ACC112 (cell line): ENCODE data around the gene SLC25A21.
A peak's percentile ranks its signal among the peaks of the same experiment; 100 is the strongest.

Experiments used
- H2AFZ ChIP-seq: fragments of 200-600 bp; sonication (generic); one replicate; pipeline ENCODE4 v1.6.0; 2017; ENCODE audit warnings: antibody characterized with exemption, low read length; ENCODE audit not compliant: unreplicated experiment
- H3K27ac ChIP-seq: fragments of 200-600 bp; sonication (generic); 2 replicates; pipeline ENCODE4 v1.5.1; 2014; ENCODE audit warnings: low read depth, mild to moderate bottlenecking, antibody characterized with exemption, low read length, moderate library complexity
- H3K27me3 ChIP-seq: fragments of 200-600 bp; sonication (generic); 2 replicates; pipeline ENCODE4 v1.6.1; 2014; ENCODE audit warnings: mild to moderate bottlenecking, antibody characterized with exemption, low read length, moderate library complexity, mixed read lengths; ENCODE audit not compliant: insufficient read depth
- H3K36me3 ChIP-seq: fragments of 200-600 bp; sonication (generic); 2 replicates; pipeline ENCODE4 v1.6.1; 2016; ENCODE audit warnings: mild to moderate bottlenecking, antibody characterized with exemption, low read length, moderate library complexity, mixed read lengths; ENCODE audit not compliant: insufficient read depth
- H3K4me1 ChIP-seq: fragments of 200-600 bp; sonication (generic); one replicate; pipeline ENCODE4 v1.6.1; 2016; ENCODE audit warnings: low read length, mixed read lengths; ENCODE audit not compliant: insufficient read depth, unreplicated experiment, control insufficient read depth
- H3K4me3 ChIP-seq: fragments of 200-600 bp; sonication (generic); 2 replicates; pipeline ENCODE4 v1.5.1; 2014; ENCODE audit warnings: mild to moderate bottlenecking, low read depth, low read length
- H3K79me2 ChIP-seq: fragments of 200-600 bp; sonication (generic); one replicate; pipeline ENCODE4 v1.6.0; 2016; ENCODE audit warnings: low read length; ENCODE audit not compliant: control insufficient read depth, unreplicated experiment, insufficient read depth

The SLC25A21 gene

GRCh38 chr14:36659822-36660735 is 512.3 kb downstream of the SLC25A21 start:
- no peak overlapping the region for H3K27ac ChIP-seq

DNA sequence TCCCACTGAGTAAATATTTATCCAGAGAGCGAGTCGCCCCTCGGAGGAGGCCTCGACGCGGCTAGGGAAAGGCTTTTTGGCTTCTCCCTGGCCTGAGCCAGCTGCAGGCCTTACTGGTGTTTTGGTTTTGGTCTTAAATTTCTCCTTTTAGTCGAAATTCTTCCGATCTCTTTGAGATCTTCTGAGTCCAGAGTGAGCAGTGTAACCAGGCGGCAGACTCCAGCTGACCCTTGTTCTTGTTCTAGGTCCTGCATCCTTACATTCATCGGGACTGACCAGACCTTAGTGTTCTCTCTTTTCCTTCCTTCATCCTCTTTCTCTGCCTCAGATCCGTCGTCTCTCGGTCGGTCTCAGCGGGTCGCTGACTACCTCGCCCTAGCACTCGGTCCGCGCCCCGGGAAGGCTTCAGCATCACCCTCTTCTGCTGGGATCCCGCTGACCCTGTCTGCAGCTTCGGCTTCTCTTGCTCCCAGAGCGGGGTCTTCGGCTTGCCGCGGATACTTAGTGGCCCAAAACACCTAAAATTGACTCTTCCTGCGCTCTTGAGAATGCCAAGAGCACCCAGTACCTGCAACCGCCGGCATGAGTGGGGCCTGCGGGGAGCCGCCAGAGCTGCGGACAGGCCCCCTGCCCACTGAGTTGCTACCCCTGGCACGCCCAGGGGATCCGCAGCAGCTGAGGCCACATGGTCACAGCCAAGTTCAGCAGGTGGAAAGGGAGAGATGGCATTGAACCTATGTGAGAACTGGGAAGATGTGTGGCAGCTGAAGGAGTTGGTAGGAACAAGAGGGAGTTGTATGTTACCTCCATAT is 513.2 kb downstream of the SLC25A21 start:
- Histone ChIP-seq H3K27me3 (peaks cover 98% of the 10 kb centered on the region), H3K36me3 (no peaks in the 10 kb centered on the region), H3K79me2 (no peaks in the 10 kb centered on the region), H3K4me3 (no peak overlapping the region), H2AFZ (no peak overlapping the region), H3K4me1 (no peaks in the 10 kb centered on the region), H3K27ac (no peak overlapping the region)

More at GRCh38 chr14:36659822-36660735, 512.3 kb downstream of the SLC25A21 start:
- H3K4me3 ChIP-seq = no peak overlapping the region
- no peaks in the 10 kb centered on the region for H3K4me1 ChIP-seq
- no peak overlapping the region for H2AFZ ChIP-seq
- peaks cover 98% of the 10 kb centered on the region for H3K27me3 ChIP-seq
- no peaks in the 10 kb centered on the region for H3K79me2 ChIP-seq
- no peaks in the 10 kb centered on the region for H3K36me3 ChIP-seq

DNA sequence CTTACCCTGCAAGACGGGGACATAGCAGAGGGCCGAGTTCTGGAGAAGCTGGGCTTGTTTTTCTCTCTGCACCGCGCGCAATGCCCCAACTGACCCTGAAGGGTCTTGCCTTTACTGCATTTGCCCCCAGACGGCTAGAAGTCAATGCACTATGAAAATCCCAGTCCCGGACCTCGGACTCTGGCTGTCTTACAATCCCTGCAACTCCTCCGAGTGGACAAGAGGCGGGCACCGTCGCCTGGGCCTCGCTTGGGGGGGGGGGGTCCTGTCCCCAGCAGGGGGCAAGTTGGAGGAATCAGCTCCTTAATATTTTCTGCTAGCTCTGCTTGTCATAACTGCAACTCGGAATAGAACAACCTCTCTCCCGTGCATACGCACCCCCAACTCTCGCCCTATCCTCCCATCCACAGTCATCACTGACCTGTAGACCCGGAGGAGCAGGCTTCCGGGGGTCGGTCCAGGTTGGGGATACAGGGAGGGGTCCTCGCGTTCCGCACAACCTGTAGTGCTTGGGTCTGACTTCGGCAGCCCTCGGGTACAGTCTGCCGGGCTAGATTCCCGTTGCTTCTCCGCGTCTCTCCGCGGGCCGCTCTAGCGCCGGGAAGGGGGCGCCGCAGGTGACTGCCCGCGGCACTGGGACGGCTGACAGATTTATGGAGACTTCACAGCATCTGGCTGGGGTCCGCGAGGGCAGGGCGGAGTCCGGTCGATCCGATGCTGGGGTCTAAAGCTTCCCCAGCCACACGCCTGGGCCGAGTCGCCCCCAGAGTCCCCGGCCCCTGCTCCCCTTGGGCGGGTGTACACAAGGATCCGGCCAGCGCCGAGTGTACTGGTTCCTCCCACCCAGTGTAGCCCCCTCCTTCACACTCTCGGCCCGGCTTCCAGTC is 514.0 kb downstream of the SLC25A21 start:
- peaks cover 99% of the 10 kb centered on the region for H3K27me3 ChIP-seq

GRCh38 chr14:36657399-36658122 is 514.8 kb downstream of the SLC25A21 start:
- Histone ChIP-seq H3K36me3 (no peaks in the 10 kb centered on the region), H3K27me3 (peaks cover 99% of the 10 kb centered on the region), H2AFZ (peak overlapping the region; percentile 33), H3K27ac (no peak overlapping the region), H3K4me3 (peak overlapping the region; percentile 63), H3K4me1 (no peaks in the 10 kb centered on the region), H3K79me2 (no peaks in the 10 kb centered on the region)

More for the DNA sequence above, 514.0 kb downstream of the SLC25A21 start:
- Histone ChIP-seq H3K4me1 (no peaks in the 10 kb centered on the region), H3K79me2 (no peaks in the 10 kb centered on the region), H2AFZ (peak overlapping the region; percentile 33), H3K27ac (no peak overlapping the region), H3K4me3 (peak overlapping the region; percentile 63), H3K36me3 (no peaks in the 10 kb centered on the region)

GRCh38 chr14:36656687-36657398 is 515.6 kb downstream of the SLC25A21 start:
- no peak overlapping the region for H2AFZ ChIP-seq
- peak overlapping the region; percentile 63 for H3K4me3 ChIP-seq
- H3K27ac ChIP-seq = no peak overlapping the region
- H3K4me1 ChIP-seq = no peaks in the 10 kb centered on the region
- peaks cover 100% of the 10 kb centered on the region for H3K27me3 ChIP-seq
- no peaks in the 10 kb centered on the region for H3K79me2 ChIP-seq
- no peaks in the 10 kb centered on the region for H3K36me3 ChIP-seq

DNA sequence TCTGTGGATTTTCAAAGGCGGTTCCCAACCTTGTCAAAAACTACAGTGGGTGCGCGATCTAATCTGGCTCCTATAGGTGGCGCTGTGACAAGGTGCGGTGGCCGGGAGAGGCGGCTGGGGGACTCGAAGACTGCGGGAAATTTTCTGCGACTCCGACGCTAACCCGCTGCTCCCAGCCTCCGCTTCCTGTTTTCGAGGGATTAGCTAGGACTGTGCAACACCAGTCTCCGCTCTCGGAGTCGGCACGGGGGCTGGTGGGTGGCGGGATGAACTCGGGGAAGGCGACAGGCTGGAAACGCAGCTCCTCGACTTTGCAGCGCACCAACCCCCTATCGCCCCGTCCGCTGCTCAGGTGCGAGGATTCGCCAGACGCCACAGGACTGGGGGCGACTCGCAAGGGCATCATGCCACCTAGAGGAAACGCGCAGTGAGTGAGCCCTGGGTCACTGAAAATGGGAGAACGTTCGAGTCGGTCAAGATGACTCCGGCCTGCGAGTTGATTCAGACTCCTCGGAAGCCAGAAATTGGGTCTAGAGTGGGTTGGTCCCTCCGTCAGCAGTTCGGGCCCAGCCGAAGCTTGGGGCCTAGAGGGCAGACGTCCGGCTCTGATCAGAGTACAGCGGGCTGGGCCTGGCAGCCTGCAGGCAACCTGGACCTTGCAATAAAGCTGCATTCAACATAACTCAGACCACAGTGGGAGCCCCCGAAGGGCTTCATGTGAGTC is 516.3 kb downstream of the SLC25A21 start:
- H2AFZ ChIP-seq = no peak overlapping the region
- no peak overlapping the region for H3K4me3 ChIP-seq
- no peaks in the 10 kb centered on the region for H3K4me1 ChIP-seq

DNA sequence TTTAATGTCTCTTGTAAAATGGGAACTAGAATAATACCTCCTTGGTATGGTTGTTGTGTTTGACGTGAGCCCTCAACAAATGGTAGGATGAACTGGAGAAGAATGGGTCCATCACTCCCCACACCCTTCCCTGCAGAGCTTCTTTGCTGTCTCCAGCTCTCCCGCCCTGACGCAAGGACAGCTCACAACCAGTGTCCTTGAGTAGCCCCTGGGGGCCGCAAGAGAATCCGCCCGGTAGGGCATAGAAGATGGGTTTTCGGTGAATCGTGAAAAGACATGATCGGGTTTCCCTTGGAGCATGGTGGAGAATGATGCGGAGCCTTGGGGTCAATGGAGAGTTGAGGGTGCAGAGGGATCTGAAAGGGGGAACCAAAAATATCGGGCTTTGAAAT is 516.8 kb downstream of the SLC25A21 start:
- no peaks in the 10 kb centered on the region for H3K79me2 ChIP-seq
- H3K4me3 ChIP-seq = no peak overlapping the region
- H3K36me3 ChIP-seq = no peaks in the 10 kb centered on the region
- H2AFZ ChIP-seq = no peak overlapping the region
- H3K4me1 ChIP-seq = no peaks in the 10 kb centered on the region
- no peak overlapping the region for H3K27ac ChIP-seq
- peaks cover 100% of the 10 kb centered on the region for H3K27me3 ChIP-seq

More for the DNA sequence above, 516.3 kb downstream of the SLC25A21 start:
- no peak overlapping the region for H3K27ac ChIP-seq
- no peaks in the 10 kb centered on the region for H3K79me2 ChIP-seq
- H3K27me3 ChIP-seq = peaks cover 100% of the 10 kb centered on the region
- H3K36me3 ChIP-seq = no peaks in the 10 kb centered on the region

DNA sequence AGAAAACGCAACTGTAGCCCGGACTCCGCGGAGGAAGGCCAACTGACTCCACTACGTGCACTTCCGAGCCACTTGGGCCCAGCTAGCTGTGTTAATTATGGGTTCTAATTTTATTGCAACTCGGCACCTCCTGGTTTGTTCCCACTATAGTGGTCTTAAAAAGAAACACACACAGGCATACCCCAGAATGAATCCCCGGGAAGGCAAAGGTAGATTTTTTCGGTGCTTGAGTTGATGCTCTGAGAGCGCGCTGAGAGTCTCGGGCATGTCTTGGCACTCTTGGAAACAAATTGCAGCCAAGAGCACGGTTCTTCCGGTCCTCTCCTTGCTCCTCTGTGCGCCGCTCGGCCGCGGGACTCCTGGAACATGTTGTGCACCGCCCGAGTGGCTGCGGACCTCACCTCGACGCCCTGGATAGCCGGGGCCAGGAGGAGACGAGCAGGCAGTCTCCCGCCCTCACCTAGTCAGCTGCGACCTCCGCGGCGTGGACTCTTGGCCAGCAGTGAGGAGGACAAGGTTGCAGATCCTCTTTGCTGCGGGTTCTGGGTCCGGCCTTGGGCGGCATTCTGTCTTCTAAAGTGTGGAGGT is 517.5 kb downstream of the SLC25A21 start:
- Histone ChIP-seq H3K4me1 (no peaks in the 10 kb centered on the region), H3K36me3 (no peaks in the 10 kb centered on the region), H3K27ac (no peak overlapping the region), H3K79me2 (no peaks in the 10 kb centered on the region), H2AFZ (no peak overlapping the region), H3K4me3 (no peak overlapping the region), H3K27me3 (peaks cover 100% of the 10 kb centered on the region)
